ENCODE measurements around the gene DUS1L.

Gene DUS1L

GRCh38 chr17:82100502-82101298, 35.1 kb upstream of the DUS1L start:
- H3K4me3 ChIP-seq (ENCODE audit: low read length) = no peak overlapping the region
- TF ChIP-seq CTCF (conservative IDR thresholded peaks at IDR 0.05; ENCODE audit: low read length) = no peak
- DNase-seq (ENCODE audit: low read depth) = no peak

GRCh38 chr17:82098939-82099763, 33.5 kb upstream of the DUS1L start:
- TF ChIP-seq CTCF (conservative IDR thresholded peaks at IDR 0.05; ENCODE audit: low read length) = no peak
- peak overlapping the region; percentile 59 for H3K4me3 ChIP-seq (ENCODE audit: low read length)
- no peak for DNase-seq (ENCODE audit: low read depth)

GRCh38 chr17:82098169-82098938, 32.8 kb upstream of the DUS1L start, which contains the start of gene FASN:
Gene FASN (minus strand): TSS chr17:82098236. CDS start chr17:82096445, 1,791 bp downstream.
- peak; percentile 36 for TF ChIP-seq CTCF (conservative IDR thresholded peaks at IDR 0.05; ENCODE audit: low read length)
- DNase-seq (ENCODE audit: low read depth) = peak; percentile 95
- peak within 1 kb of the TSS; percentile 72 for H3K4me3 ChIP-seq (ENCODE audit: low read length)

- no peak for TF ChIP-seq CTCF (conservative IDR thresholded peaks at IDR 0.05; ENCODE audit: low read length)
- no peak for DNase-seq (ENCODE audit: low read depth)
Measured at GRCh38 chr17:82097919-82098168, 32.2 kb upstream of the DUS1L start.

GRCh38 chr17:82097184-82097918, 31.7 kb upstream of the DUS1L start:
- peak overlapping the region; percentile 72 for H3K4me3 ChIP-seq (ENCODE audit: low read length)
- peak; percentile 63 for DNase-seq (ENCODE audit: low read depth)
- no peak for TF ChIP-seq CTCF (conservative IDR thresholded peaks at IDR 0.05; ENCODE audit: low read length)

More at GRCh38 chr17:82097919-82098168, 32.2 kb upstream of the DUS1L start:
- peak overlapping the region; percentile 72 for H3K4me3 ChIP-seq (ENCODE audit: low read length)

- DNase-seq (ENCODE audit: low read depth) = no peak
- no peak for TF ChIP-seq CTCF (conservative IDR thresholded peaks at IDR 0.05; ENCODE audit: low read length)
- H3K4me3 ChIP-seq (ENCODE audit: low read length) = peak overlapping the region; percentile 72
Measured at GRCh38 chr17:82096709-82097183, 31.1 kb upstream of the DUS1L start.
